PC-9 (cell line): ENCODE results near the gene TEX53.
A peak's percentile ranks its signal among the peaks of the same experiment; 100 is the strongest.

Source experiments
- CTCF ChIP-seq: fragments of 200-600 bp; sonication (generic); conservative IDR thresholded peaks from 2 replicates; pipeline ENCODE4 v1.6.1; 2017; ENCODE audit warnings: mixed run types, antibody characterized with exemption, mild to moderate bottlenecking, moderate library complexity
- EZH2 ChIP-seq: fragments of 200-600 bp; sonication (generic); IDR thresholded peaks from 2 replicates; pipeline ENCODE4 v1.8.0; 2017; ENCODE audit warnings: antibody characterized with exemption, low read depth

- TF ChIP-seq CTCF (peak; percentile 96), EZH2 (no peak)
These were observed 4.7 kb upstream of the TEX53 start for GRCh38 chr9:114662081-114662989.
